ENCODE results near the gene WRAP73. TPM values are rescaled to one million over a fixed set of nuclear protein-coding genes. Genes with fewer than 3 reads are reported as not detected.
A peak's percentile ranks its signal among the peaks of the same experiment; 100 is the strongest.

The WRAP73 gene
- total RNA-seq, 2 experiments from 2014 or later = 22.3 to 22.7 TPM

DNA sequence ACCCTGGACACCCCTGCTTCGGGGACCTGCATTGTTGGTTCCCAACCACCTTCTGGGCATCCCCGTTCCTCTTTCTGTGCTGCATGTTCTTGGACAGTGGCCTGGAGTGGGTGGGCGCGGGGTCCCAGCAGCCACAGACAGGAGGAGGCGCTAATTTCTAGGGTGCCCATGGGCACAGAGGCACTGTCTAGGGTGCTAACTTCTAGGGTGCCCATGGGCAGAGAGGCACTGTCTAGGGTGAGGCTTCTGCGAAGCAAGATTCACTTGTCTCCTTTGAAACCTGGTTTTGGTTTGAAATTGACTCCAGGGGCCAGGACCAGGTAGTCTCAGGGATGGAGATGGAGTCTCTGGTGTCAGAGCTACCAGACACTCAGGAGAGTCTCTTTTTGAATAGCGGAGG lies 37.8 kb downstream of the WRAP73 start:
- CTCF ChIA-PET = interaction anchor here (0.6 kb wide), 1 partner anchor 245 kb away, joined by 3 read pairs; the partner anchor contains the start of gene DFFB
- H3K4me3 ChIP-seq (ENCODE audit: low read length) = peak overlapping the region; percentile 17
- H3K4me1 ChIP-seq (ENCODE audit: insufficient read depth, low read length) = peaks cover 23% of the 10 kb centered on the region
- peaks cover 20 to 30% of the 10 kb centered on the region in 2 experiments for H3K27me3 ChIP-seq (ENCODE audit: control insufficient read depth in 1 of 2, insufficient read depth in 2 of 2, low read length in 2 of 2)
- peaks cover 15% of the 10 kb centered on the region for H3K4me1 Mint-ChIP-seq (ENCODE audit: low read depth)
- peaks cover 0 to 15% of the 10 kb centered on the region in 2 experiments for H3K9me3 ChIP-seq (ENCODE audit: control insufficient read depth in 1 of 2, insufficient read depth in 1 of 2, low read length in 2 of 2)
- H3K27me3 Mint-ChIP-seq = peaks cover 46% of the 10 kb centered on the region
- no peak for ATAC-seq (ENCODE audit: poor library complexity)
- POLR2A ChIA-PET = no interaction called here
- H3K36me3 Mint-ChIP-seq (ENCODE audit: low read depth) = no peaks in the 10 kb centered on the region
- H3K4me3 Mint-ChIP-seq = peak overlapping the region; percentile 86
- no peak for DNase-seq
- H3K36me3 ChIP-seq (ENCODE audit: insufficient read depth, low read length) = no peaks in the 10 kb centered on the region
- H3K27ac ChIP-seq (ENCODE audit: low read depth in 1 of 2, low read length in 2 of 2) = no peak overlapping the region
- intact Hi-C loops (cut with DNase I, micrococcal nuclease) = no loop called here
- no peak overlapping the region for H3K27ac Mint-ChIP-seq
- TF ChIP-seq, protein P1, sequence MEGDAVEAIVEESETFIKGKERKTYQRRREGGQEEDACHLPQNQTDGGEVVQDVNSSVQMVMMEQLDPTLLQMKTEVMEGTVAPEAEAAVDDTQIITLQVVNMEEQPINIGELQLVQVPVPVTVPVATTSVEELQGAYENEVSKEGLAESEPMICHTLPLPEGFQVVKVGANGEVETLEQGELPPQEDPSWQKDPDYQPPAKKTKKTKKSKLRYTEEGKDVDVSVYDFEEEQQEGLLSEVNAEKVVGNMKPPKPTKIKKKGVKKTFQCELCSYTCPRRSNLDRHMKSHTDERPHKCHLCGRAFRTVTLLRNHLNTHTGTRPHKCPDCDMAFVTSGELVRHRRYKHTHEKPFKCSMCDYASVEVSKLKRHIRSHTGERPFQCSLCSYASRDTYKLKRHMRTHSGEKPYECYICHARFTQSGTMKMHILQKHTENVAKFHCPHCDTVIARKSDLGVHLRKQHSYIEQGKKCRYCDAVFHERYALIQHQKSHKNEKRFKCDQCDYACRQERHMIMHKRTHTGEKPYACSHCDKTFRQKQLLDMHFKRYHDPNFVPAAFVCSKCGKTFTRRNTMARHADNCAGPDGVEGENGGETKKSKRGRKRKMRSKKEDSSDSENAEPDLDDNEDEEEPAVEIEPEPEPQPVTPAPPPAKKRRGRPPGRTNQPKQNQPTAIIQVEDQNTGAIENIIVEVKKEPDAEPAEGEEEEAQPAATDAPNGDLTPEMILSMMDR (IDR thresholded peaks at IDR 0.05) = no peak
- no peaks in the 10 kb centered on the region for H3K9me3 Mint-ChIP-seq

DNA sequence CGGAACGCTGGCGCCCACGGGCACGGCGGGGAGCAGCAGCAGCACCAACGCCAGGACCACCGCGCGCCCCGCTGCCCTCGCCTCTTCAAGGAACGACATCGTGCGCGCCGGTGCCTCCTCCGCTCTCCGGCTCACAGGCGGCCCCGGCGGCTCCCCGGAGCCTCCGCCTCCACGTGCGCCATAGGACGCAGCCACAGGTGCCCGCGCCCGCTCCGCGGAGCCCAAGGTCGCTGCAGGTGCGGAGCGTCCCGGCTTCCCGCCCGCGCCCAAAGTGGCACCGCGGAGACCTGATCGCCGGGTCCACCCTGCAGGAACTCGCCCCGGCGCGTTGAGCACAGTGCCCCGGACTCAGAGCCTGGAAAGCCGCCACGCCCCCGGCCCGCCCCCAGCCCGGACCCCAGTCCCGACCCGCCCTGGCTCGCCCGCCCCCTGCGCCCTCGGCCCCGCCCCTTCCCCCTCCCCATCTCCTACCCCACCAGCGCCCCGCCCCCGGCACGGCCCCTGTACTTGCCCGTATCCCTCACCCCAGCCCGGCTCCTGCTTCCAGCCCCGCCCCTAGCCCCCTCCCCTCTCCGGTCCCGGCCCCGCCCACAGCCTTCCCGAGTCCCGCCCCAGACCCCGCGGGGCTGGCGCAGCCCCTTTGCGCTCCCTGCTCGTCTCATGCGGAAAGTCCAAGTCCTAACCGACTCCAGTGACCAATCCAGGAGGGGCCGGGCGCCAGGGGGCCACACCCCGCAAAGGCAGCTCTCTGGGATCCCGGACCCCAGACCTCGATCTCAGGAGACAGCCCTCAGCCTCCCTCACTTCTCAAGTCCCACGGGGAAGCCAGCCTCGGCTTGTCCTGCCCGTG lies 38.5 kb downstream of the WRAP73 start, which contains the start of gene MEGF6:
Gene MEGF6 (minus strand): TSS at position 339 of the 850 bp plus-strand sequence. CDS start 240 bp downstream, at position 99.
- H3K36me3 Mint-ChIP-seq (ENCODE audit: low read depth) = no peaks in the 10 kb centered on the region
- POLR2A ChIA-PET = no interaction called here
- TF ChIP-seq, protein P1 (IDR thresholded peaks at IDR 0.05) = no peak
- peaks cover 46% of the 10 kb centered on the region for H3K27me3 Mint-ChIP-seq
- ATAC-seq (ENCODE audit: poor library complexity) (peak; percentile 65), DNase-seq (peak in 13 of 14 experiments; percentile 36 to 90 (median 60))
- no peak within 1 kb of the TSS for H3K27ac ChIP-seq (ENCODE audit: low read depth in 1 of 2, low read length in 2 of 2)
- peak within 1 kb of the TSS; percentile 17 for H3K4me3 ChIP-seq (ENCODE audit: low read length)
- intact Hi-C loops (cut with DNase I, micrococcal nuclease) = no loop called here
- no peaks in the 10 kb centered on the region for H3K36me3 ChIP-seq (ENCODE audit: insufficient read depth, low read length)
- peaks cover 15% of the 10 kb centered on the region for H3K4me1 Mint-ChIP-seq (ENCODE audit: low read depth)
- H3K4me1 ChIP-seq (ENCODE audit: insufficient read depth, low read length) = peaks cover 23% of the 10 kb centered on the region
- peaks cover 0 to 15% of the 10 kb centered on the region in 2 experiments for H3K9me3 ChIP-seq (ENCODE audit: control insufficient read depth in 1 of 2, insufficient read depth in 1 of 2, low read length in 2 of 2)
- peak within 1 kb of the TSS; percentile 86 for H3K4me3 Mint-ChIP-seq
- H3K27me3 ChIP-seq (ENCODE audit: control insufficient read depth in 1 of 2, insufficient read depth in 2 of 2, low read length in 2 of 2) = peaks cover 20 to 30% of the 10 kb centered on the region in 2 experiments
- CTCF ChIA-PET = interaction anchor here (0.6 kb wide), 1 partner anchor 246 kb away, joined by 3 read pairs; the partner anchor contains the start of gene DFFB
- no peaks in the 10 kb centered on the region for H3K9me3 Mint-ChIP-seq
- H3K27ac Mint-ChIP-seq = no peak within 1 kb of the TSS

- Mint-ChIP-seq H3K27me3 (peaks cover 46% of the 10 kb centered on the region), H3K27ac (no peak overlapping the region), H3K4me3 (peak overlapping the region; percentile 56), H3K36me3 (ENCODE audit: low read depth) (no peaks in the 10 kb centered on the region), H3K9me3 (no peaks in the 10 kb centered on the region), H3K4me1 (ENCODE audit: low read depth) (peaks cover 15% of the 10 kb centered on the region)
- DNase-seq (no peak), ATAC-seq (ENCODE audit: poor library complexity) (no peak)
- Histone ChIP-seq H3K9me3 (ENCODE audit: control insufficient read depth in 1 of 2, insufficient read depth in 1 of 2, low read length in 2 of 2) (peaks cover 0 to 15% of the 10 kb centered on the region in 2 experiments), H3K4me3 (ENCODE audit: low read length) (peak overlapping the region; percentile 5), H3K4me1 (ENCODE audit: insufficient read depth, low read length) (peaks cover 23% of the 10 kb centered on the region), H3K27ac (ENCODE audit: low read depth in 1 of 2, low read length in 2 of 2) (no peak overlapping the region), H3K36me3 (ENCODE audit: insufficient read depth, low read length) (no peaks in the 10 kb centered on the region), H3K27me3 (ENCODE audit: control insufficient read depth in 1 of 2, insufficient read depth in 2 of 2, low read length in 2 of 2) (peaks cover 20 to 30% of the 10 kb centered on the region in 2 experiments)
- POLR2A ChIA-PET = no interaction called here
- intact Hi-C loops (cut with DNase I, micrococcal nuclease) = no loop called here
- CTCF ChIA-PET = no interaction called here
- TF ChIP-seq, protein P1 (IDR thresholded peaks at IDR 0.05) = no peak
Measured at GRCh38 chr1:3610527-3611169, 39.3 kb downstream of the WRAP73 start.
